Measurements from ENCODE around the gene SUFU.

DNA sequence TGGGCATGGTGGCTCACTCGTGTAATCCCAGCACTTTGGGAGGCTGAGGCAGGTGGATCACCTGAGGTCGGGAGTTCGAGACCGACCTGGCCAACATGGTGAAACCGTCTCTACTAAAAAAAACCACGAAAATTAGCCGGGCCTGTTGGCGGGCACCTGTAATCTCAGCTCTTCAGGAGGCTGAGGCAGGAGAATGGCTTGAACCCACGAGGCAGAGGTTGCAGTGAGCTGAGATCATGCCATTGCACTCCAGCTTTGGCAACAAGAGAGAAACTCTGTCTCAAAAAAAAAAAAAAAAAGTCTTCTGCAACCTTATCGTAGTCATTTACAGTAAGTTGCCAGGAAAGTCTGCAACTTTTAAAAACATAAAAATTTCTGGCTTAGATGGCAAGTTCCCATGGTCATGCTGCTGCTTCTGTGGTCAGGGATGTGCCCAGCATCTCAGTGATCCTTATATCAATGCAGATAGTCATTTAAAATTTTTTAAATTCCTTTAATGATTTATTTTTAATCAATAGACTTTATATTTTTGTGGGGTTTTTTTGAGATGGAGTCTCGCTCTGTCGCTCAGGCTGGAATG lies 15.6 kb downstream of the SUFU start:
- TF ChIP-seq TARDBP (IDR thresholded peaks at IDR 0.05) (no peak), FOXM1 (IDR thresholded peaks at IDR 0.05; ENCODE audit: borderline replicate concordance) (no peak), SP1 (IDR thresholded peaks at IDR 0.05) (no peak), ELF4 (IDR thresholded peaks at IDR 0.05) (no peak), FOXA1 (IDR thresholded peaks at IDR 0.05) (no peak), PKNOX1 (IDR thresholded peaks at IDR 0.05) (no peak), SUZ12 (IDR thresholded peaks at IDR 0.05) (no peak), LEF1 (IDR thresholded peaks at IDR 0.05; ENCODE audit: borderline replicate concordance) (no peak), ZNF384 (IDR thresholded peaks at IDR 0.05) (no peak), FOXK2 (IDR thresholded peaks at IDR 0.05) (no peak), BHLHE40 (IDR thresholded peaks at IDR 0.05; ENCODE audit: borderline replicate concordance) (no peak), NFRKB (IDR thresholded peaks at IDR 0.05) (no peak)
